Peyer's patch (tissue), 4 donors: ENCODE results near the gene PRAMEF5. TPM values are rescaled to one million over a fixed set of nuclear protein-coding genes. Genes with fewer than 3 reads are reported as not detected.
"Not testable (repeated sequence)": the region's sequence is repeated elsewhere in the genome, so short reads cannot be mapped to it uniquely, and the experiment has no call there.

Experiments
- DNase-seq, 3 donors: peaks; one replicate each; pipeline ENCODE4 v3.0.0-alpha.2; 2017 to 2019
- H3K27ac ChIP-seq, 4 donors: fragments of 200-600 bp; sonication (generic); one replicate each; pipeline ENCODE4 v1.5.1; 2016 to 2019
- H3K27me3 ChIP-seq, 2 donors: fragments of 200-600 bp; sonication (generic); one replicate each; pipeline ENCODE4 v1.5.1; 2019
- H3K36me3 ChIP-seq, 3 donors: fragments of 200-600 bp; sonication (generic); one replicate each; pipeline ENCODE4 v1.5.1; 2016 to 2019
- H3K4me1 ChIP-seq, 4 donors: fragments of 200-600 bp; sonication (generic); one replicate each; pipeline ENCODE4 v1.5.1; 2016 to 2019
- H3K4me3 ChIP-seq, 4 donors: fragments of 200-600 bp; sonication (generic); 1 replicate in 3 of 4; 2 replicates in 1 of 4; pipeline ENCODE4 v1.5.1; 2016 to 2019; ENCODE audit warnings: mild to moderate bottlenecking in 1 of 4
- H3K9me3 ChIP-seq, 4 donors: fragments of 200-600 bp; sonication (generic); one replicate each; pipeline ENCODE4 v1.5.1; 2016 to 2019; ENCODE audit warnings: mild to moderate bottlenecking in 1 of 4
- total RNA-seq, 4 donors: library from RNA; depleted of rRNA; stranded (reverse); fragments of >200 nt; gene quantifications; one replicate each; pipeline ENCODE4 v1.1.0, GENCODE V29; 2016

Gene PRAMEF5
- total RNA-seq, 4 donors from 2014 or later = not detected

DNA sequence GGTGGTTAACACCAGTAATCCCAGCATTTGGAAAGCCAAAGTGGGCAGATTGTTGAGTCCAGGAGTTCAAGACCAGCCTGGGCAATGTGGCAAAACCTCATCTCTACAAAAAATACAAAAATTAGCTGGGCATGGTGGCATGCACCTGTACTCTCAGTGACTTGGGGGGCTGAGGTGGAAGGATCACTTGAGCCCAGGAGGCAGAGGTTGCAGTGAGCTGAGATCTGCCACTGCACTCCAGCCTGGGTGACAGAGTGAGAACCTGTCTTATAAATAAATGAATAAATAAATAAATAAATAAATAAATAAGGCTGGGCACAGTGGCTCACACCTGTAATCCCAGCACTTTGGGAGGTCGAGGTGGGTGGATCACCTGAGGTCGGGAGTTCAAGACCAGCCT lies 21.9 kb upstream of the PRAMEF5 start:
- H3K36me3 ChIP-seq, H3K9me3 ChIP-seq, H3K27ac ChIP-seq, DNase-seq, H3K4me1 ChIP-seq, H3K4me3 ChIP-seq, H3K27me3 ChIP-seq: not testable (repeated sequence)

DNA sequence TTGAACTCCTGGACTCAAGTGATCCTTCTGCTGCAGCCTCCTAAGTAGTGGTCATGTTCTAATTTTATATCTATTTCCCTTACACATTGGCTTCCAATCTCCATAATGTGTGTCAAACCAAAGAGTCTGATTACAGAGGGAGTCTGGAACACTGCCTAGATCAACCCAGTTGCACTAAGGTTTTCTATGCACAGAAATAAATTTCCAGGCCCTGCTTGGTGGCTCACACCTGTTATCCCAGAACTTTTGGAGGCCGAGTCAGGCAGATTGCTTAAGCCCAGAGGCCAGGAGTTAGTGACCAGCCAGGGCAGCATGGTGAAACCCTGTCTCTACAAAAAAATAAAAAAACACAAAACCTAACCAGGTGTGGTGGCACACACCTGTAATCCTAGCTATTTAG lies 19.9 kb upstream of the PRAMEF5 start:
- not testable (repeated sequence) for H3K4me1 ChIP-seq, DNase-seq, H3K9me3 ChIP-seq, H3K27me3 ChIP-seq, H3K36me3 ChIP-seq, H3K4me3 ChIP-seq, H3K27ac ChIP-seq

DNA sequence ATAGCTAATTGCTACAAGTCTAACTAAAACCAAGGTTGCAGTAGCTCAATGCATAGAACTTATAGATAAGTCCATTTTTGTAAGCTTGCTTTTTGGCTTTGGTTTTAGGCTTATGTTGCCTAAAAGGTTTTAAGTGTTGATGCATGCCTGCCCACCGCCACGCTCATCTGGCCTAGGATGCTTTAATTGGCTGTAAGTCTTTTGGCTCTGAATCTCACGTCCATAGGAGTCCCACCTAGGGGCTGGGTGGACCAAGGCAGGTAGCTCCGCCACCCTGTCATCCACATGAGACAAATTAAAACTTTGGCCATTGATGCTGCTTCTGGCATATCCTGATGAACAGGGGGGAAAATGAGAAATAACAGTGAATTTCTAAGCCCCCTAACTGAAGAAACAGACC lies 16.4 kb upstream of the PRAMEF5 start:
- H3K9me3 ChIP-seq, H3K27me3 ChIP-seq, H3K4me1 ChIP-seq, H3K36me3 ChIP-seq, DNase-seq, H3K27ac ChIP-seq, H3K4me3 ChIP-seq: not testable (repeated sequence)

DNA sequence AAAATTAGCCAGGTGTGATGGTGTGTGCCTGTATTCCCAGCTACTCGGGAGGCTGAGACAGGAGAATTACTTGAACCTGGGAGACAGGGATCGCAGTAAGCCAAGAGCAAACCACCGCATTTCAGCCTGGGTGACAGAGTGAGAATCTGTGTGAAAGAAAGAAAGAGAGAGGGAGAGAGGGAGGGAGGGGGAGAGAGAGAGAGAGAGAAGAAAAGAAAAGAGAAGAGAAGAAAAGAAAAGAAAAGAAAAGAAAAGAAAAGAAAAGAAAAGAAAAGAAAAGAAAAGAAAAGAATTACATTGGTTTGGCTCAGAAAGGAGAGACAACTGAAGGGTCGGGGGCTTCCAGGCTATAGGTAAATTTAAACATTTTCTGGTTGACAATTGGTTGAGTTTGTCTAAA lies 14.4 kb upstream of the PRAMEF5 start:
- not testable (repeated sequence) for DNase-seq, H3K4me3 ChIP-seq, H3K36me3 ChIP-seq, H3K27me3 ChIP-seq, H3K27ac ChIP-seq, H3K9me3 ChIP-seq, H3K4me1 ChIP-seq

DNA sequence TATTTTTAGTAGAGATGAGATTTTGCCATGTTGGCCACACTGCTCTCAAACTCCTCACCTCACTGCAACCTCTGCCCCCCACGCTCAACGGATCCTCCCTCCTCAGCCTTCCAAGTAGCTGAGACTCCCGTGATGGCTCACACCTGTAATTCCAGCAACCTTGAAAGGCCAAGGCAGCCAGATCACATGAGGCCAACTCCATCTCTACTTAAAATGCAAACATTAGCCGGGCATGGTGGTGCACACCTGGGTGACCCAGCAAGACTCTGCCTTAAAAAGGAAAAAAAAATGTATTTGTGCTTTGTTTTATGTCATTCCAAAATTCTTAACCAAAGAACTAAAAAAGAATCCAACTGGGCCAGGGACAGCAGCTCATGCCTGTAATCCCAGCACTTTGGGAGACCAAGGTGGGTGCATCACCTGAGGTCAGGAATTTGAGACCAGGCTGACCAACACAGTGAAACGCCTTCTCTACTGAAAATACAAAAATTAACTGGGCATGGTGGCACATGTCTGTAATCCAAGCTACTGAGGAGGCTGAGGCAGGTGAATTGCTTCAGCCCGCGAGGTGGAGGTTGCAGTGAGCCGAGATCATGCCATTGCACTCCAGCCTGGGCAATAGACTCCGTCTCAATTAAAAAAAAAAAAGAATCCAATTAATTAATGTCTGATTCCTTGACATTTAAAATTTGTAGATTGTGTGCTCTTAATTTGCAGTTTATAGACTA lies 10.3 kb upstream of the PRAMEF5 start:
- not testable (repeated sequence) for H3K36me3 ChIP-seq, H3K4me1 ChIP-seq, H3K9me3 ChIP-seq

DNA sequence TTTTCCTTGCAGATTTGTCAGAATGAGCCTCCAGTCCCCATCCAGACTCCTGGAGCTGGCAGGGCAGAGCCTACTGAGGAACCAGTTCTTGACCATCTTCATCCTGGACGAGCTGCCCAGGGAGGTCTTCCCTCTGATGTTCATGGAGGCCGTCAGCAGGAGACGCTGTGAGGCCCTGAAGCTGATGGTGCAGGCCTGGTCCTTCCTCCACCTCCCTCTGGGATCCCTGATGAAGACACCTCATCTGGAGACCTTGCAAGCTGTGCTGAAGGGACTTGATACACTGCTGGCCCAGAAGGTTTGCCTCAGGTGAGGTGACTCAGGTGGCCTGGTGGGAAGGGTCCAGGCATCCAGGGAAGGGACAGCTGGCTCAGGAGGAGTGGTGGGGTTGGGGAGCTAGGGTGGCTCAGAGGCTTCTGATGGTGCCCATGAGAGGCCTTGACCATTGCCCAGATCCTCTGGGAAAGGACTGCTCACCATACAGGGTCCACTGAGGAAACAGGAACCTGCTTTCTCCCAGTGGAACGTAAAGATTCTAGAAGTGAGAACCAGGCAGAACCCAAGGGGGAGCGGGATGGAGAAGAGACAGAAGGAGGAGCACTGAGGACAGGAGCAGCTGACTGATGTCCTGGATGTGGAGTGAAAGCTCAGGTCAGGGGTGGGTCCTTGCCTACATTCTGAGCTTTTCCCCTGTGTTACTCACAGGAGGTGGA lies 8.0 kb upstream of the PRAMEF5 start:
- H3K27me3 ChIP-seq, H3K9me3 ChIP-seq, H3K4me1 ChIP-seq, H3K27ac ChIP-seq, H3K36me3 ChIP-seq, H3K4me3 ChIP-seq, DNase-seq: not testable (repeated sequence)

More for the DNA sequence above, 10.3 kb upstream of the PRAMEF5 start:
- H3K27ac ChIP-seq, H3K4me3 ChIP-seq, H3K27me3 ChIP-seq, DNase-seq: not testable (repeated sequence)

DNA sequence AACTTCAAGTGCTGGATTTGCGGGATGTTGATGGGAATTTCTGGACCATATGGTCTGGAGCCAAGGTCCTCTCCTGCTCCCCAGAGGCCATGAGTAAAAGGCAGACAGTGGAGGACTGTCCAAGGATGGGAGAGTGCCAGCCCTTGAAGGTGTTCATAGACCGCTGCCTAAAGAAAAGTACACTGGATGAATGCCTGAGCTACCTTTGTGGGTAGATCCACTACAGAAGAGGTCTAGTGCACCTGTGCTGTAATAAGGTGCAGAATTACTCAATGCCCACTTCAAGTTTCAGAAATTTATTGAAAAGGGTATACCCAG lies 7.5 kb upstream of the PRAMEF5 start:
- H3K36me3 ChIP-seq, H3K4me1 ChIP-seq, H3K27ac ChIP-seq, H3K4me3 ChIP-seq, DNase-seq, H3K9me3 ChIP-seq, H3K27me3 ChIP-seq: not testable (repeated sequence)

DNA sequence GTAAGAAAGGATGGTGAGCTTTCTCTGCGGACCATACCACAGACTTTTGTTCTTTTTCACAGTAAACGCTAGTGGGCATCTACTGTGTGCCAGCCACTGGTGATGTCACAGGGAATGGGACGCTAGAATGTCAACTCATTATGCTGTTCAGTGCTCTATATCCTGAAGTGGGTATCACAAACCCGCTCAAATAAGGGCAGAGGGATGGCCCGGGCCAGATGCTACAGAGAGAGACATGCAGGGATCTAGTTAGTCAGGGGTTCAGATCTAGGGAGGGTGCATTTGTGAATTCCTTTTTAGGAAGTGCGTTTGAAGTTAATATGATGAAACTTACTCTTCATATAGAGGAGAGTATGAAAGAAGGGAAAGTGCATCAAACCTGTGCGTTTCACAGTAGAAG lies 6.9 kb upstream of the PRAMEF5 start:
- H3K27me3 ChIP-seq, H3K27ac ChIP-seq, DNase-seq, H3K4me1 ChIP-seq, H3K9me3 ChIP-seq, H3K4me3 ChIP-seq, H3K36me3 ChIP-seq: not testable (repeated sequence)

DNA sequence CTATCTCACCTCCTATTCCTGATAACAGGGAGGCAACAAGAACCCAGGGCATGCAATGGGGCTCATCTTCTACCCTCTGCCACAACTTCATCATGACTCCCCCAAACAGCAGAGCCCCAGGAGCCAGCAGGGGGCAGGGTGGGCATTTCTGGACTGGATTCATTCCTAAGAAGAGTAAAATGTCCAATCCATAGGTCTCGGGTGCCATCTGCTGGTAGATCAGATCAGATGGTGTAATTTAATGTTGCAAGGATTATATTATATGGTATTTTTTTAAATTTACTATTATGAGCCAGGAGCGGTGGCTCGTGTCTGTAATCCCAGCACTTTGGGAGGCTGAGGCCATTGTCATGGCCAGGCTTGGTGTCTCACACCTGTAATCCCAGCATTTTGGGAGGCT lies 11.1 kb downstream of the PRAMEF5 start:
- not testable (repeated sequence) for DNase-seq, H3K9me3 ChIP-seq, H3K4me3 ChIP-seq, H3K4me1 ChIP-seq, H3K27ac ChIP-seq, H3K36me3 ChIP-seq, H3K27me3 ChIP-seq

DNA sequence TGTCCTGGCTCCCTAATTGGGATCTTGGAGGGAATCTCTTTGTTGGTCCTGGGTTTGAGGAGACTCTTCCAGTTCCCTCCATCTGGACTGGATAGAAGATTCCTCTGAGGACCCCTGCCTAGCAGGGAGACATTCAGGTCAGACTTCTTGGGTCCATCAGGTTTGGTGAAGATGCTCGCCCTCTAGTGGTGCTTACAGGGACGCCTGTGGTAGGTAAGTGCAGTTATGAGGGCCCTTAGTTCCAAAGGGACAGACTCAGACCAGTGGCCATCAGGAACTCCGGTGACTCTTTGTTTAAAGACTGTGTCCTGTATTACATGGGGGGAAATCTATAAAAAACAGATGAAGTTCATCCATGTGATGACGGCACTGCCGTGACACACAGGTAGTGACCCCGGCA lies 23.0 kb downstream of the PRAMEF5 start:
- DNase-seq, H3K27ac ChIP-seq, H3K4me3 ChIP-seq, H3K4me1 ChIP-seq, H3K9me3 ChIP-seq, H3K27me3 ChIP-seq, H3K36me3 ChIP-seq: not testable (repeated sequence)

DNA sequence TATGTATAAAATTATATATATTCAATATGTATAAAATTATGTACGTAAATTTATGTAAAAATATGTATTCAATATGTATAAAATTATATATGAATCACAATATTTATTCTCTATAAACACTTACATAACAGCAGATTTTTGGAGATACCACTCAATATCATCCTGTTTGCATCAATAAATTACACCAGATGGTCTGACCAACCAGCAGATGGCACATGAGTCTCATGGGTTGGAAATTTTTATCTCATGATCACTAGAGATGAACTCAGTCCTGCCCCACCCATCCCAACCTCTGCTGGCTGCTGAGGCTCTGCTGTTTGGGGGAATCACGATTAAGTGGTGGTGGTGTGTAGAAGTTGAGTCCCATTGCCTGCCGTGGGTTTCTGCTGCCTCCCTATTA lies 25.6 kb downstream of the PRAMEF5 start:
- H3K4me3 ChIP-seq, H3K4me1 ChIP-seq, H3K27me3 ChIP-seq, DNase-seq, H3K9me3 ChIP-seq, H3K27ac ChIP-seq, H3K36me3 ChIP-seq: not testable (repeated sequence)

DNA sequence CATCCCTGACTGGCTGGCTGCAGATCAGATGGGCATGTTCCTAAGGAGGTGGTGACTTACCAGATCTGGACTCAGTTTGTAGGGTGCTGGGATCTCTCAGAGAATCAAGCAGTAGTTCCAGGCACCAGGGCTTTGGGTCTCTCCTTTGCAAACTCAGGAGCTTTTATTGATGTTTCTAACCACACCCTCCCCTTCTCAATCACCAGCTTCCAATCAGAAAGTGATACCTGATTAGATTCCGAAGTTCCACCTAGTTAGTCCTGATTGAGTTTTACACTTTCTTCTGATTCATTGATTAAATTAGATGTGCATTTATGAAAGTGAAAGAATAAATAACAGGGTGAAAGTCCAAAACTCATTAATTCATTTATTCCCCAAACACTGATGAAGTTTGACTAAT lies 31.0 kb downstream of the PRAMEF5 start, which contains the start of gene PRAMEF8:
TSS of gene PRAMEF8 (minus strand) at position 101 of the 400 bp plus-strand sequence. CDS start 1,046 bp downstream, outside the sequence.
- H3K9me3 ChIP-seq, DNase-seq, H3K4me3 ChIP-seq, H3K36me3 ChIP-seq, H3K27ac ChIP-seq, H3K4me1 ChIP-seq, H3K27me3 ChIP-seq: not testable (repeated sequence)

DNA sequence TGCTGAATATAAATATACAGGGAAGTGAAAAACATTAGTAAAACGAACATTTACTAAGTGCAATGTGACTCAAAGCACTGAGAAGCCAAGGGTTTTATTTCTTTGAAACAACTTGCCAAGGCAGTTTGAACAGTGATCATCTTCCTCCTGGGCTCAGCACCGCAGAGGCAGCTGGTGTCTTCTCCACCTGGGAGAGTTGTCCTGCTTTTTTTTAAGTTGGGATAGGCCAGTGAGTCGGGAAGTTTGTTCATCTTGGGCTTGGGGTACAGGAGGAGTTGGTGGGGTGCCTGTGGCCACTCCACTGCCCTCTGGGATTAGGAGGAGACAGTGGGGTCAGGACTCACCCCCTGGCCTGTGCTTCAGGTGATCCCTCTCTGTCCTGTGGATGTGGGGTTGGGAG lies 35.0 kb downstream of the PRAMEF5 start:
- H3K4me3 ChIP-seq, H3K27ac ChIP-seq, H3K27me3 ChIP-seq, H3K36me3 ChIP-seq, DNase-seq, H3K4me1 ChIP-seq, H3K9me3 ChIP-seq: not testable (repeated sequence)

DNA sequence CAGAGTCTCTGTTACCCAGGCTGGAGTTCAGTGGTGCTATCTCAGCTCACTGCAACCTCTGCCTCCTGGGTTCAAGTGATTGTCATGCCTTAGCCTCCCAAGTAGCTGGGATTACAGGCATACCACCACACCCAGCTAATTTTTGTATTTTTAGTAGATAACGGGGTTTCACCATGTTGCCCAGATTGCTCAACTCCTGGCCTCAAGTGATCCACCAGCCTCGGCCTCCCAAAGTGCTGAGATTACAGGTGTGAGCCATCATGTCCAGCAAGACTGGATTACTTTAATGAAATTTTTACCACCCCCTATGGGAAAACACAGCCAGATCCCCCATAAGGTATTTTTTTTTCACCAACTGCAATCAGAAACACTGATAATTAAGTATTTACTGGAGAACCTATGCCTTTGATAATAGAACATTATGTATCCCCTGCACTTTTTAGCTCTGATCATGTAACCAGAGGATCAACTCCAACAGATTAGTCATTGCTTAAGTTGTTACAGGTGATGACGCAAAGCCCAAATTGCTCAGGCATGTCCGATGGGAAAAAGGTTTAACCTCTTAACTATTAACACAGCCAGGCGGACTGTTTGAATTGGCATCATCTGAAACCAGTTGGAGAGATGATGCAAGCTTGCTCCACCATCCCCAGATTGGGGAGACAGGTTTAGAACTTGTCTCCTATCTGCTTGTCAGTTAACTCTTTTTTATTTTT lies 43.4 kb downstream of the PRAMEF5 start:
- H3K27me3 ChIP-seq, H3K4me1 ChIP-seq, H3K9me3 ChIP-seq, H3K36me3 ChIP-seq, H3K4me3 ChIP-seq, H3K27ac ChIP-seq, DNase-seq: not testable (repeated sequence)

DNA sequence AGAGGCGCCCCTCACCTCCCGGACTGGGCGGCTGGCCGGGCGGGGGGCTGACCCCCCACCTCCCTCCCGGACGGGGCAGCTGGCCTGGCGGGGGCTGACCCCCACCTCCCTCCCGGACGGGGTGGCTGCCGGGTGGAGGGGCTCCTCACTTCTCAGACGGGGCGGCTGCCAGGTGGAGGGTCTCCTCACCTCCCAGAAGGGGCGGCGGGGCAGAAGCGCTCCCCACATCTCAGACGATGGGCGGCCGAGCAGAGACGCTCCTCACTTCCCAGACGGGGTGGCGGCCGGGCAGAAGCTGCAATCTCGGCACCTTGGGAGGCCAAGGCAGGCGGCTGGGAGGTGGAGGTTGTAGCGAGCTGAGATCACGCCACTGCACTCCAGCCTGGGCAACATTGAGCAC lies 44.7 kb downstream of the PRAMEF5 start:
- not testable (repeated sequence) for H3K36me3 ChIP-seq, H3K9me3 ChIP-seq, H3K27ac ChIP-seq, H3K27me3 ChIP-seq, DNase-seq, H3K4me3 ChIP-seq, H3K4me1 ChIP-seq
